HG02852 (cell line): Measurements from ENCODE around the gene GAS6.
"Not testable (repeated sequence)": the region's sequence is repeated elsewhere in the genome, so short reads cannot be mapped to it uniquely, and the experiment has no call there.

Experiments
- ATAC-seq: cut with Tn5 transposase; IDR thresholded peaks from one replicate; pipeline ENCODE4 v1.9.1; 2021; ENCODE audit warnings: mild to moderate bottlenecking, moderate library complexity; ENCODE audit not compliant: unreplicated experiment

Gene GAS6

DNA sequence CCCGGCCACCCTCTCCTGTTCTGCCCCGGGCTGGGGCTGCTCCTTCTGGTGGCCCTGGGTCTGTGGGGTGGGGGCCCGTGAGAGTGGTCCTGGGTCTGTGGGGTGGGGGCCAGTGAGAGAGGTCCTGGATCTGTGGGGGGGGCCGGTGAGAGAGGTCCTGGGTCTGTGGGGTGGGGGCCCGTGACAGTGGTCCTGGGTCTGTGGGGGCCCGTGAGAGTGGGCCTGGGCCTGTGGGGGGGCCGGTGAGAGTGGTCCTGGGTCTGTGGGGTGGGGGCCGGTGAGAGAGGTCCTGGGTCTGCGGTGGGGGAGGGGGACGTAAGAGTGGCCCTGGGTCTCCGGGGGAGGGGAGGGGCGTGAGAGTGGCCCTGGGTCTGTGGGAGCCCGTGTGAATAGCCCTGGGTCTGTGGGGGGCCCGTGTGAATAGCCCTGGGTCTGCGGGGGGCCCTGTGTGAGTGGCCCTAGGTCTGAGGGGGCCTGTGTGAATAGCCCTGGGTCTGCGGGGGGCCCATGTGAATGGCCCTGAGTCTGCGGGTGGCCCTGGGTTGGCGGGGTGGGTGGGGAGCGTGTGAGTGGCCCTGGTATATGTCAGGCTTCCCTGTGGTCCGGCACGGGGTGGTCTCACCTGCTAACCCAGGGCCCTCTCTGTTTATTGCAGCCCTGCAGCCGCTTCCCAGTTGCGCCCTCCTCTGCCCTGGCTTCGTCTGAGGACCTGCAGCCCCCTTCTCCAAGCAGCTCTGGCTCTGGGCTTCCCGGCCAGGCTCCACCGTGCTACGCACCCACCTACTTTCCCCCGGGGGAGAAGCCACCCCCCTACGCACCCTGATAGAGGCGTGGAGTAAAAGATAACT is 52.6 kb downstream of the GAS6 start:
- ATAC-seq, result no peak

DNA sequence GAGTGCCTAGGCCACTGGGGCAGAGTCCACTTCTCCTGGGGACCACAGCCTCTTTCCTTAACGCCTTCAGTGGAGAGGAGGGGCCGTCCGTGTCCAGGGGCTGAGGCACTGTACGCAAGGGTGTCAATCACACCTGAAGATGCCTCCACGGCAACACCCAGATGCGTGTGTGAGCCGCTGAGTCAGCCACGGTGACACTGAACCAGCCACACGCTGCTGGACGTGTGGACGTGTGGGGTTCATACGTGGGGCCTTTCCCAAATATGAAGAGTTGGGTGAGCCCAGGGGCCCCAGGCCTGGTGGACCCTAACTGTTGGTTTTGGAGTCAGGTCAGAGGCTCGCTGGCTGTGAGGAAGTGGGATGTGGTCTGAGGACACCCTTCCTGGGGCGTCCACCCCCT is 53.2 kb downstream of the GAS6 start:
- no peak for ATAC-seq

DNA sequence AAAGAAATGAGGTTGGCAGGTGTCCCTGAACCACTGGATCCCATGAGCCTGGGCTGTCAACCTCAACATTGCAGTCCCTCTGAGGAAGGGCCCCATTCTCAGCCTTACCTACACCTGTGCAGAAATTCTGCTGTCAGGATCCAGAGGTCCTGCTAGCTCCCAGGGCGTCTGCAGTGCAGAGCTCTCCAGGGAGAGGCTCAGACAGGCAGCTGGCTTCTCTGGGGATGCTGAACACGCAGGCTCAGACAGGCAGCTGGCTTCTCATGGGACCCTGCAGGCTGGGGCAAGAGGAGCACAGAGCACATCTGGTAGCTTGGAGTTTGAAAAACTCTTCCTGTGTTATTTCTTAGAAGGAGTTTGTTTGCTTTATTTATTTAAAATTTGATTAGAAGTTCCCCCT is 53.9 kb downstream of the GAS6 start:
- ATAC-seq, result no peak

DNA sequence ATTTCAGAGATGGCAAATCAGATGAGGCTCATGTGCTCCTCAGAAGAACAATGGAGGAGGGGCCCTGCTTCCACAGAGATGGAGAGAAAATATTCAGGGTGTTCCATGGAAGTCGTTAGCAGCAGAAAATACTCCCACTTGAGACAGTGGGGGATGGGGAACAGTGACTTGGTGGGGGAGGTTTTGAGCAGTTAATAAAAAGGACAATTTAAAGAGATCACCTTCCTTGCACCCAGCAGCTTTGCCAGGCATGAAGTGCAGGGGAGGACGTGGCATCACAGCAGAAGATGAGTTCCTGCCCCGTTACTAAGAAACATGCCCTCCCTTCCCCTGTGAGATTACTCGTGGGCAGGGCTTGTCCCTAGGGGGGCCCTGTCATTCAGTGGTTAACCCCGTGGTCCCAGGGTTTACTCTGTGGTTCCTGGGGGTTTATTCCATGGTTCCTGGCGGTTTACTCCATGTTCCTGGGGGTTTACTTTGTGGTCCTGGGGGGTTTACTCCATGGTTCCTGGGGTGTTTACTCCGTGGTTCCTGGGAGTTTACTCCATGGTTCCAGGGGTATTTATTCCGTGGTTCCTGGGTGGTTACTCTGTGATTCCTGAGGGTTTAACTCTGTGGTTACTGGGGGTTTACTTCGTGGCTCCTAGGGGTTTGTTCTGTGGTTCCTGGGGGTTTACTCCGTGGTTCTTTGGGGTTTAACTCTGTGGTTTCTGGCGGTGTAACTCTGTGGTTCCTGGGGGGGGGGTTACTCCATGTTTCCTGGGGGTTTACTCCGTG is 55.6 kb downstream of the GAS6 start:
- no peak for ATAC-seq

DNA sequence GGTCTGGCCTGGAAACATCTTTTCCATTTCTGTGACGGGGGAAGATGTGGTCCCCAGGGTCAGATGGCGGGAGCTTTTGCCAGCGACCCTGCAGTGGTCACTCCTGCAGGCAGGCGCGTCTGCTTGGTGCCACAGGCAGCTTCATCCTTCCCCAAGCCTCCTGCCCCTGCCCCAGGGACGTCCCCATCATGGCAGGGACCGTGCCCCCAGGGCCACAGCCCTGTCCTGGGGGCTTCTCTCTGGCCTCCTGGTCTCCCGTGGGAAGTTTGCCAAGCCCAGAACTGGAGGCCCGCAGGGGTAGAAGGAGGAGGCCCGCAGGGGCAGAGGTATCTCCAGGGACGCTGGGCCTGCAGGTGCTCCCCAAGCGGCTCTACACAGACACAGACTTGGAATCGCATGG is 57.4 kb downstream of the GAS6 start:
- ATAC-seq, result no peak

DNA sequence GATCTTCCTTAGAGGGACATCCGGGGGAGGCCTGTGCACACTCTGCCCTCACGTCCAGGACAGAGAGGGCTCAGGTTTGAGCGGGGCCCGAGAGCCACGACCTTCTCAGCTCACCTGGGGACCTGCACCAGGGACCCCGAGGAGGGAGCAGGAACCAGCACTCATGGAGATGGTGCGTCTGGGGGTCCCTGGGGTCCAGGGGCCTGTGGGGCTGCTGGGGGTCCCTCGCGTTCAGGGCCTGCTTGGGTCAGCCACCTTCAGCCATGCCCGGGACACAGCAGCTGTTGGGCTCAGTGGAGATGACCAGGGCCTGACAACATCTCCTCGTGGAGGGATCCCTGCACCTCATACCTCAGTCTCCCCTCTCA is 57.8 kb downstream of the GAS6 start:
- ATAC-seq, result no peak

DNA sequence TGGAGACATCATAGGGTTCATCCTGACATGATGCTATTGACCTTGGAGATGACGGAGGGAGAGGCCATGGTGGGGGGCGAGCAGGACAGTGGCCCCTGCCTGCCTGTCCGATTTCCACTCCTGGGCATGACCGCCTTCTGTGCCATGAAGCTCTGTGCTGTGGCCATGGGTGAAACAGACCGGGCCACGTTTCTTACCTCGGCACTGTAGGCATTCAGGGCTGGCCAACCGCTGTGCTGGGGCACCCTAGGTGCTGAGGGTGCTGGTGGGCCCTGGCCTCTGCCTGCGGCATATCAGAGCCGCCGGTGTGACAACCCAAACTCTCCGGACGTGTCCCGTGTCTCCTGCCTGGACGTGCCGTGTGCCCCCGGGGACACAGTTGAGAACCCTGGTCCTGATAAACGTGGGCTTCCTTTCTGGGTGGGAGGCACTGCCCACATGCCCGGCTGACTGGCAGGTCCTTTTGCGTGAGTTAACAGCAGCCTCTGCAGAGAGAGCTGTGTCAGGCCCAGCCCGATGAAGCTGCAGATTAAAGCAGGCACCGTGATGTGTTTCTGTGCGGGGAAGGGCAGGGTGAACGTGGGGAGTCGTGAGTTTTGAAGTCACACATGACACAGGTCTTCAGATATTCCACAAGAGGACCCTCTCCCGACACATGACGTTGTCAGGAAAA is 58.3 kb downstream of the GAS6 start:
- no peak for ATAC-seq

DNA sequence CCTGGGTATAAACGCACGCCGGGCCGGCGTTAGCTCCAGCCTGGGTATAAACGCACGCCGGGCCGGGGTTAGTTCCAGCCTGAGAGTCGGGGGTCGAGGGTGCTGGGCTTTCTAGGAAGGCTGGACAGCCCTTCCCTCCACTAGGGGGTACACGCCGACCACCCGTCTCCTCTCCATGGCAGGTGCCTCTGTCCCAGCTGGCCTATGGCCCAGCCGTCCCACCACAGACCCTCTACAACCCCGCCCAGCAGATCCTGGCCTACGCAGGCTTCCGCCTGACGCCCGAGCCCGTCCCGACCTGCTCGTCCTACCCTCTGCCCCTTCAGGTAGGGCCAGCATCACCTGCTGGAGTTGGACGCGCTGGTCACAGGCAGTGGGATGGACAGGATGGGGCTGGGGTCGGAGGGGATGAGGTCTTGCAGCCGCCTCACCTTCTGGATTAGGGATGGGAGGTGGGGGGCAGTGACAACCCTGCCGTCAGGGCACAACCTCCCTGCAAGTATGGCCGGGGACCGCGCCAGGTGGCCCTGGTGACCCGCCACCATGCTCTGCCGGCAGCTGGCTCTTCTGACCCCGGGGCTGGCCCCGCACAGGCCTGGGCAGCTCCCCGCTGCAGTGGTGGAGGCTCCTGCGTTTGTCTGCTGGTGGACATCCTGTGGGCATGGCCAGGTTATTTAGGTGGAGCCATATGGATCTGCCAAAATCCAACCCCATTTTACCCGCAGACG is 59.0 kb downstream of the GAS6 start:
- no peak for ATAC-seq

DNA sequence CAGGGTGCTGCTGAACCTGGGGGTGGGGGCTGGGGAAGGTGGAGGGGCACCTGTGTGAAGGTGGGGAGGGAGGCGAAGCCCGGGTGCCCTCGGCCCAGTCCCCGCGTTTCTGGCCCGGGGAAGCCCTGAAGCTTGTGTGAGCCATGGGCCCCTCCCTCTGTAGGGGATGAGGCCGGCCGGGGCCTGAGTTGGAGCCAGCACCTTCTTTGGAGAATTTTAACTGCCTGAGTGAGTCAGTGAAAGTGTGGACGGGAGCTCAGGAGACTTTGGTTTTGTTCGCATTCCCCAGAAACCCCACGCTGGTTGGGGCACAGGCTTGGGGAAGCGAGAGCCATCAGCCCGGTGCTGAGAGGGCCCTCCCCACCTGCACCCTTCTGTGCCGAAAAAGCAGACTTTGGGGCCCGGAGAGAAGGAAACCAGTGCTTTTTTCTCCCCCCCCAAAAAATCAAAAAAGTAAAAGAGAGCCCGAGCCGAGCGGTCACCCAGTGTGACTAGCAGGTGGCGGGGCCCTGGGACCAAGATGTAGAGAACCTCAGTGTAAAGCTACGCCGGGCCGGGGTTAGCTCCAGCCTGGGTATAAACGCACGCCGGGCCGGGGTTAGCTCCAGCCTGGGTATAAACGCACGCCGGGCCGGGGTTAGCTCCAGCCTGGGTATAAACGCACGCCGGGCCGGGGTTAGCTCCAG is 59.7 kb downstream of the GAS6 start:
- no peak for ATAC-seq

DNA sequence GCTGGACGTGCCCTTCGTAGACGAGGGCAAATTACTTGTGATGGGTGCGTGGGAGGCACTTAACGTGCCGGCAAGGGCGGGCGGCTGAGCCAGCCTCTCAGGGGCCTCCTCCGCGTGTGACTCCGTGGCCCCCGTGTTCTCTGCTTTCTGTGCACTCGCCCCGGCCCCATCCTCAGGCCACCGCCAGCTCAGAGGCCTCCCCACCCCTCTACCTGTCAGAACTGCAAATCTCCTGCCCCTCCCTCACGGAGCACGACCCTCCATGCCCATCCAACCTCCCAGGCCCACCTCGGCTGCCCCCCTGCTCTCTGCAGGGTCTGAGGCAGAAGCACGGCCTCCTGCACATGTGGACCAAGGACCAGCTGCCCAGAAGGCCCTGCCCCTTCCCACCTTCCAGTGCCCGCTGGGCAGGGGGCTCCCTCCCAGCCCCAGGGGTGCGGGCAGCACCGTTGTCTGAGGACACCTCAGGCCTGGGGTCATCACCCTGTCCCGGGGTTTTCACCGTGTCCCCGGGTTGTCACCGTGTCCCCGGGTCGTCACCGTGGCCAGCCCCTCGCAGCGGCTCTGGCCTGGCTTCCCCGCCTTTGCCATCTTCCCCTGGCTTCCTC is 60.4 kb downstream of the GAS6 start:
- ATAC-seq, result no peak

DNA sequence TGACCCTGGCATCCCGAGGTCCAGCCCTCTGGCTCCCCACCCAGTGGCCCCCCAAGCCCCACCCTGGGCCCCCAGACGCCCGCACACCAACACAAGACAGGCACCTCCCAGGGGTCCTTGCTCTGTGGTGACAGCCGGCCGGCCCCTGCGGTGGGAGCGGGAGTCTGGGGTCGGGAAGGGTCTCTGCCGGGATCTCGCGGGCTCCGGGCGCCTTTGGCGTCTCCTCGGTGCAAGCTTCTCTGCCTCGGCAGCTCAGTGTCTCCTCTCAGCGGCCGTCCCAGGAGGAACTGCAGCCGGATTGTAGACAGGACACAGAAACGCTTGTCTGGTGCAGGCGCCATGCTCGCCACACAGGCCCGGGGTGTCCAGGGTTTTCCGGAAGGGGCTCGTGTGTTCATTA is 61.1 kb downstream of the GAS6 start:
- no peak for ATAC-seq

DNA sequence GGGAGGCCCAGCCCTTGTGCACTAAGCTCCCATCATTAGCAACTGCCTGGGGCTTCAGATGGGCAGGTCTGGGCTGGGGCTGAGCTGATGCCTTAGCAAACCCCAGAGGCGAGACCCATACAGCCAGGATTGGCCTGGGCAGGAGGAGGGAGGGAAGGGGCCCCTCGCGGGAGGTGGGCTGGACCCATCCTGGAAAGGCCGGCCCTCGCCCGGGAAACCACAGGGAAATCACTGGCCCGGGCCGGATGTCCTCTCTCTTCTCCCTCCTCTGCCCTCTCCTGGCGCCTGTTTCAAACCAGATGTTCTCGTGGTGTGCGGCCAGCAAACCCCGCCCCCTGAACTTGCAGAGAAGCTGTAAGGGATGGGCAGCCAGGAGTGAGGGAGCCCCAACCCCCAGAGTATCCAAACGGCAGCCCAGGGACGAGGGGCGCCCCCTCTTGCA is 61.8 kb downstream of the GAS6 start:
- no peak for ATAC-seq

DNA sequence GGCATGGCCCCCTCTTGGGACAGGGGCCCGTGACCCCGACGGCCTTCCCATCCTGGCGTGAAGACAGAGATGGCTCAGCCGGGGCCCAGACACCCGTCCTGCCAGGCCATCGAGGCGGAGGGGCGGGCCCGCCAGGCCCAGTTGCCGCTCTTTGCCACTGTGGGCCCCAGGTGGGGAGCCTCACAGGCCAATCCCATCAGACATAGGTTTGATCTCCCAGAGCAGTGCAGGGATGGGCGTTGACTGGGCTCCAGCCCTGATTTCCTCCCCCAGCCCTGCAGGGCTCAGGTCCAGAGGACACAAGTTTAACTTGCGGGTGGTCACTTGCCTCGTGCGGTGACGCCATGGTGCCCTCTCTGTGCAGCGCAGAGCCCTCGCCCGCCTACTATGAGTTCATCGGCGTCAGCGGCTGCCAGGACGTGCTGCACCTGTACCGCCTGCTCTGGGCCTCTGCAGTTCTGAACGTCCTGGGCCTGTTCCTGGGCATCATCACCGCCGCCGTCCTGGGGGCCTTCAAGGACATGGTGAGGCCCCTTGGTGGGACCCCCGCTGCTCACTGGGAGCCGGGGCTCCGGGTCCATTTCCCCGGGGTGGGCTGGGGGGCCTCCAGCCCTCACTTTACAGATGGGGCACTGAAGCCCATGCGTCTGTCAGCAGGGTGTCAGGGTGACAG is 62.5 kb downstream of the GAS6 start:
- ATAC-seq, result no peak

DNA sequence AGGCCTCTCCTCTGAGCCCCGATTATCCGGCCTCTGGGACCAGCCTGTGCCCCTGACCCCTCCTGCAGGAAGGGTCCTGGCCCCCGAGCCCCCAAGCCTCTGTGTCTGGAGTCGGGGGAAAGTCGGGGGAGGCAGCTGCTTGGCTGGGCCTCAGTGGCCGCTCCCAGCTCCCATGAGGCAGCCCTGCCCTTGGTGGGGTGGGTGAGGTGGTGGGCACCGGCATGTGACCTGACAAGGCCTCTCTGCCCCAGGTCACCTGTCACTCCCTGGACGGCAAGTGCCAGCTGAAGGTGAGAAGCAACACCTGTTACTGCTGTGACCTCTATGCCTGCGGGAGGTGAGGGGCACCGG is 63.3 kb downstream of the GAS6 start:
- no peak for ATAC-seq

DNA sequence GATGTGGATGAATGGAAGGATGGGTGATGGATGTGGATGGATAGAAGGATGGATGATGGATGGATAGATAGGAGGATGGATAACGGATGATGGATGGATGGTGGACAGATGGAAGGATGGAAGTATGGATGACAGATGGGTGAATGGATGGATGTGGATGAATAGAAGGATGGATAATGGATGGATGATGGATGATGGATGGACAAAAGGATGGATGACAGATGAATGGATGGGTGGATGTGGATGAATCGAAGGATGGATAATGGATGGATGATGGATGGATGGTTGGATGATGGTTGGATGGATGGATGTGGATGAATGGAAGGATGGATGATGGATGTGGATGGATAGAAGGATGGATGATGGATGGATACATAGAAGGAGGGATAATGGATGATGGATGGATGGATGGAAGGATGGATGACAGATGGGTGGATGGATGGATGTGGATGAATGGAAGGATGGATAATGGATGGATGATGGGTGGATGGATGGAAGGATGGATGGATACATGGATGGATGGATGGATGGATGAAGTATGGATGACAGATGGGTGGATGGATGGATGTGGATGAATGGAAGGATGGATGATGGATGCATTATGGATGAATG is 65.6 kb downstream of the GAS6 start:
- ATAC-seq, result no peak

DNA sequence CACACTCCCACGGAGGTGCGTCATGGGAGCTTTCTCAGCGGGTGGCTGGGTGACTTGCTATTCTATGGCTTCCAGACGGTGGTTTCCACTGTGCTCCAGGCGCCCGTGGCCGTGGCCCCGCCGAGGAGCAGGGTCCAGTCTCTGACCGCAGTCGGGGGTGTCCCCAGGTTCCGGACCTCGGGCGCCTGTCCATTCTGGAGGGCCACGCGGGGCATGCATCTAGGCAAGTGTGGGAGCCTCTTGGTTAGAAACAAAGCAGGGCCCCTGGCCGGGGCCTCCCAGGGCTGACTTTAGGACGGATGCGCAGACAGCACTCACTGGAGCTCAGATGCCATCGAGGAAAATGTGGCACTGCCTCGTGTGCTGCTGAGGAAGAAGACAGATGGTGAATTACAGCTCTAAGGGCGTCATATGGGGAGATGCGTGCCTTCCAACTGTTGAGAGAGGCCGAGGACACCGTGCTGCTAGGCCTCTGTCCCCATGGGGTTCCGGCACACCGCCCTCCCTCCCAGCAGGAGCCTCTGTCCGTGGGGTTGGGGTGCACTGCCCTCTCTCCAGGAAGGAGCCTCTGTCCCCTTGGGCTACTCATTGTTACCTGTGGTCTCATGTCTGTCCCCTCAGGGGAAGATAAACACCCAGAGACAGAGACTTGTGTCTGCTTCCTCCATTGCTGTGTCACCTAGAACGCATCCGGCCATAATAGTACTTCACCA is 66.8 kb downstream of the GAS6 start:
- ATAC-seq, result no peak

DNA sequence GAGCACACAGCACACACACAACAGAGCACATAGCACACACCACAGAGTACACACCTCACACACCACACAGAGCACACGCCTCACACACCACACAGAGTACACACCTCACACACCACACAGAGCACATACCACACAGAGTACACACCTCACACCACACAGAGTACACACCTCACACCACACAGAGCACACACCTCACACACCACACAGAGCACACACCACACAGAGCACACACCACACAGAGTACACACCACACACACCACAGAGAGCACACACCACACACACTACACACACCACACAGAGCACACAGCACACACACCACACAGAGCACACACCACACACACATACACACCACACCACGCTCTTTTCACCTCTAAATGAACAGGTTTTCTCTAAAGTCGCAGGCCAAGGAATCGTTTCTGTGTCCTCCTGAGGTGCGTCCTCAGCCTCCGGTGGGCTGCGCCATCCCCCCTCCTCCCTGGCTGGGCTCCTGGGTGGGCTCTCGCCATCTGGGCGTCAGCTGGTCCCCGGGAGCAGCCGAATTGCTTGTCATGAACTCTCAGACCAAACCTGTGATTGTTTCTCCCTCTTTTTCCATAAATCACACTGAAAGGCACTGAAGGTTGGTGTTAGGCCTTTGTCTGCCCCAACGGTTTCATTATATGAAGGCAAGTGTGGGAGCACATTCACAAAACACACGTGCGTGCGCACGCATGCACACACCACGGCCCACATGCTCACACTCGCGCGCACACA is 67.5 kb downstream of the GAS6 start:
- ATAC-seq, result no peak

DNA sequence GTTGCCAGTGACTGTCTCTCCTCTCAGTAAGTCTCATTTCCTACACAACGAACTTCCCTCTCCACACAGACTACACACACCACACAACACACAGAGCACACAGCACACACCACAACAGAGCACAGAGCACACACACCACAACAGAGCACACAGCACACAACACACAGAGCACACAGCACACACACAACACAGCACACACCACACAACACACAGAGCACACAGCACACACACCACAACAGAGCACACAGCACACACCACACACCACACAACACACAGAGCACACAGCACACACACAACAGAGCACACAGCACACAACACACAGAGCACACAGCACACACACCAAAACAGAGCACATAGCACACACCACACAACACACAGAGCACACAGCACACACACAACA is 68.5 kb downstream of the GAS6 start:
- ATAC-seq, result not testable (repeated sequence)
